GM21717 (cell line): ENCODE results near the gene EIF1.
"Not testable (repeated sequence)": the region's sequence is repeated elsewhere in the genome, so short reads cannot be mapped to it uniquely, and the experiment has no call there.

ENCODE experiments used
- ATAC-seq: cut with Tn5 transposase; IDR thresholded peaks from one replicate; pipeline ENCODE4 v1.9.1; 2021; ENCODE audit warnings: mild to moderate bottlenecking, moderate library complexity; ENCODE audit not compliant: unreplicated experiment

The EIF1 gene

DNA sequence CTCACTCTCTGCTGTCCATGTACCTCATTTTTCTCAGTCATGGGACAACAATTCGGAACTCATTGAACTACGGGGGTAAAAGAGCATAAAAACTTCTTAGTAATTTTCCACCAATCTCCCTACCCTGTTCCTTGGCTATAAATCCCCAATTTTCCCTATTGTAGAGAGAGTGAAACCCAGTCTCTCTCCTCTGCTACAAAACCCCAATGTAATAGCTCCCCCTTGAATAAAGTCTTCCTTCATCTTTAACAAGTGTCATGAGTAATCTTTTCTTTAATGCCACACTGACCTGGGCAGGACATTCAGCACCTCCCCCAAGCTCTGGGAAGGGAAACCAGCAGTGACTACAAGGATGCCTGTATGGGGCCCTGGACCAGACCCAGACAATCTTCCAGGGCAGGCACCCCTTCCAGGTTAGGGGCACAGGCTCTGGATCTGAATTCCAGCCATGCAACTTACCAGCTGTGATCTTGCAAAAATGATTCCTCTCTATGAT, 10.2 kb upstream of the EIF1 start:
- peak; percentile 15 for ATAC-seq

DNA sequence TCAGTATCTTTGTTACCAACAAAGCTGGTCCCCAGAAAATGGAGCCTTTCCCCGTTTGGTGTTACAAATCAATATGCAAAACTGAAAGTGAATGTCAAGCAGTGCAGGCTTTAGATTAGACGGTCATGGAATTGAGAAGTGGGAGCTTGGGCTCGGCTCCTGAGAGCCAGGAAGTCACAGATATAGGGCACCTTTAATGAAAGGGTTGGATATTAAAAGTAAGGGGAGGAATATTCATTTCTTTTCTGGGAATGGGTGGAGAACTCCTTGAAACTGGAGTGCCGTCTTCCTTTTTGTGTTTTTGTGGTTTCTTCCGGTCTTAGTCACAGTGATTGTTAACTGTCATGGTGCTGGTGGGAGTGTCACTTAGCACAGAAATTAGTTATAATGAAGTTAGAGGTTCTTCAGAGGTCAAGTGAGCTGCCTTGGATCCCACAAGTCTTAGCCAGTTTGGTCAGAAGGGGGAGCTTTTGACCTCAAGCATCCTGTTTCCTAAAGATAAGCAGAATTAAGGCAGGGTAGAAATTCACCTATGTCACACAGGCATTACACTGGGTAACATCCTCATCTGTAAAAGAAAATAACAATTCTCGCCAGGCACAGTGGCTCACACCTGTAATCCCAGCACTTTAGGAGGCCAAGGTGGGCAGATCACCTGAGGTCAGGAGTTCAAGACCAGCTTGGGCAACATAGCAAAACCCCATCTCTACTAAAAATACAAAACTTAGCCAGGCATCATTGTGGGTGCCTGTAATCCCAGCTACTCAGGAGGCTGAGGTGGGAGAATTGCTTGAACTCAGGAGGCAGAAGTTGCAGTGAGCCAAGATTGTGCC, 9.6 kb upstream of the EIF1 start:
- ATAC-seq = peak; percentile 61

DNA sequence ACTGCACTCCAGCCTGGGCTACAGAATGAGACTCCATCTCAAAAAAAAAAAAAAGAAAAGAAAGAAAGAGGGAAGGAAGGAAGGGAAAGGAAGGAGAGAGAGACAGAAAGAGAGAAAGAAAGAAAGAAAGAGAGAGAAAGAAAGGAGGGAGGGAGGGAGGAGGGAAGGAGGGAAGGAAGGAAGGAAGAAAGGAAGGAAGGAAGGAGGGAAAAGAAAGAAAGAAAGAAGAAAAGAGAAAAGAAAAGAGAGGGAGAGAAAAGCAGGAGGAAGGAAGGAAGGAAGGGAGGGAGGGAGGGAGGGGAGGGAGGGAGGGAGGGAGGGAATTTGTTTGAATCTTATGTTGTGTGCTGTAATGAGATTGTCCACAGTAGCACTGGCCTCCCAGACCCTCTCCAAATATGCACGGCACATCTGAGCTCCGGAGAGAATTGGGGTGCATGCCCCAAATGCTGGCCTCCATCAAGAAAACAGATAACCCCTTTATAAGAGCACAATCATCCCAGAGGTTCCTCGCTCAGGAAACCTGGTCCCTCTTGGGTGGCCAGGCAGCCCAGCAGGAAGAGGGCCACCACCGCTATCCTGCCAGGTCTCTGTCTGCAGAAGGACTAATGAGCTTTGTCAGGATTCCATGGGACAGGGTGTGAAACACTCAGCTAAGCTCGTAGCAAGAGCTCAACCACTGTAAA, 8.8 kb upstream of the EIF1 start:
- ATAC-seq = no peak

DNA sequence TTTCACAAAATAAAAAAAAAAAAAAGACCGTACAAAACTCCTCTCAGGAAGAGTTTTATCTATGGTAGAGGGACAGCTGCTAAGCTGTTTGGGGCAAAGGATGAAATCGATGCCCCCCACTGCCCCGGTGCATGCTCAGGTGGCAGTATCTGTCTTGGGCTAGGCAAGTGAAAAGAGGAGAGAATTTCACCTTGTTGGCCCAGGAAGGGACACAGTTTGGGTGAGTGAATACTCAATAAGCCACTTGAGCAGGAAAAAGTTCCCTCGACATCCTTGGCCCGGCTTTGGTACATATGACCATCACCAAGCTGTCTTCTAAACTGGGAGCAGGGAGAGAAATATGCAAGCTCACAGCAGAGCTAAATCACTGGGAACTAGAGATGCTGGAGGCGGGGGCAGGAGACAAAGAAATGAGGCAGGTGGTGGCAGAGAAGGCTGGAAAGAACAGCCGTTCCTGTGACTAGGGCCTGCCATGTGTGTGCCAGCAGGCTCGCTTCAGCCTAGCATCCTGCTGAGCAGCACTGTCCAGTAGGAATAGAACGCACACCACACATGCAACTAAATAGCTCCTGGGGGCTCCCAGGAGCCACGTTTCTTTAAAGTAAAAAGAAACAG, 8.2 kb upstream of the EIF1 start:
- ATAC-seq = no peak

DNA sequence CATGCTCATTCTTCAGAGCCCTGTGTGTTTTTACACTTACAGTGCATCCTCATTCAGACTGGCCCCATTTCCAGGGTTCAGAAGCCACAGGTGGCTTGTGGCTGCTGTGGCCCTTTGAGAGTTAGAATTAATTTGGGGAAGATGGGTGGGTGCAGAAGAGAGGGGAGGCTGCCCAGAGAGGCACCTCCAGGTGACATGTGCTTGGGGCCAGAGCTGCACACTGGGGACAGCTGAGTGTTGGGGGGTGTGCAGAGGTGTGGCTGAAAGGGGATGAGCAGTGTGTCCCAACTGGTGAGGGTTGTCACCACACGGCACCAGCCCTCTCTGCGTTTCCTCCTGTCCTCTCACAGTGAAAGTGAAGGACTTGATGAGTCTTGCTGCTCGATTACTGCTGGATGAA, 6.9 kb upstream of the EIF1 start:
- no peak for ATAC-seq

DNA sequence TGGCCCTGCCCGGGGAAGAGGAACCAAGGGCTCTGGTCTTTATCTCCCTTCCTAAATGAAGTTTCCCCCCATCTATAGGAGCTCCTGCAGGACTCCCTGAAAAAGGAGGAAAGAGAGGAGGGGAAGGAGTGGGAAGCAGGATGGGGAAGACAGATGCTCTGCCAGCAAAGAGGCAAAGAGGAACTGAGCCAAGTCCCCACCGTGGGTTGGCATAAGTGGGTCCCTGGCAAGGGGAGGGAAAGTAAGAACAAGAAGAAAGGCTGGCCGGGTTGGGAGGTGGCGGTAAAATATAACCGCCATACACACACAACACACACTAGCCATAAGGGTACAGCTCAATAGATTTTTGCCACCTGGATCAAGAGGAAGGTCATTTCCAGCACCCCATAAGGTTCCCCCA, 6.1 kb upstream of the EIF1 start:
- no peak for ATAC-seq

DNA sequence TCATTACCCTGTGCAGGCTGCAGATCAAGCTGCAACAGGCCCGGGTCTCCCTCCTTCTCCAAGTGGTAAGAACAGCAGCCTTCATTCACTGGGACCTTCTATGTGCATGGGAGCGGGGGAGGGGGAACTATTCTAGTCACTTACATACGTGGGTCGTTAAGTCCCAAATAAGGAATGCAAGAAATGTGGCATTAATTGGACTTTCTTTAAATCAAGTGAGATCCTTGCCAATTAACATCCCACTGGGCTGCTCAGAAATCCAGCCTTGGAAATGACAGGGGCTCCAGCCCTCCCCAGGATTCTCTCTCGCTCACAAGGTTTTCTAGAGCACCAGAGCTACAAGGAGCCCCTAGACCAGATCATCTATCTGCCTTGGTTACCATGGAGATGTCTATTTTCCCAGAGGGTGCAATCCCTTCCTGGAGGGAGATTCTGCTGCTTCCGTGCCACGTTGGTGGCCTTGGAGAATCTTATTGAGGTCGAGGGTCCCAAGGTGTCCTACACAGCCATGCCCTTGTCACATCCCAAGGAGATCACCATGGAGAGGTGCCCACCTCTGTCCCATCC, 5.2 kb upstream of the EIF1 start:
- no peak for ATAC-seq

DNA sequence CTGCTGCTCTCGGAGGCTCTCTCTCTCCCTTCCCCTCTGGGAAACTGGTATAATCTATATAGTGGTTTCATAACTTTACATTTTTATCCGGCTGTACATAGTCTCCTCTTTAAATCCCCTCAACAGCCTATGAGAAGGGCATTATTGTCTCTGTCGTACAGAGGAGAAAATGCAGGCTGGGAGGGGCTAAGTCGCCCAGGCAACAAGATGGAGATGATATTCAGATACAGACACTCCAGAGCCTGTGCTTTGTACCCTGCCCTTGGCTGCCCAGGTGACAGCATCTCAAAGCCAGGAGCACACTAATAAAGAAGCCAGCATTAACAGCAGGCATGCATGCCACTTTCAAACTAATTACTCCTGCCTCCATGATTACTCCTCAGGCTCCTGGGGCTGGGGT, 4.7 kb upstream of the EIF1 start:
- no peak for ATAC-seq

DNA sequence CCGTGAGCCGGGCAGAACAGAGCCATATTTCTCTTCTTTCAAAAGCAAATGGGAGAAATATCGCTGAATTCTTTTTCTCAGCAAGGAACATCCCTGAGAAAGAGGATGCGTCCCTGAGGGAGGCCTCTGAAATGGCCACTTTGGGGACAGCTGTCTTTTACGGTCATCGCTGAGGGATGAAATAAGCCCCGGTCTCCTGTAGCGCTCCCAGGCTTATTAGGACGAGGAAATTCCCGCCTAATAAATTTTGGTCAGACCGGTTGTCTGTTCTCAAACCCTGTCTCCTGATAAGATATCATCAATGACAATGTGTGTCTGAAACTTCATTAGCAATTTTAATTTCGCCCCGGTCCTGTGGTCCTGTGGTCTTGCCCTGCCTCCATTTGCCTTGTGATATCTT, 2.9 kb upstream of the EIF1 start:
- ATAC-seq = not testable (repeated sequence)

DNA sequence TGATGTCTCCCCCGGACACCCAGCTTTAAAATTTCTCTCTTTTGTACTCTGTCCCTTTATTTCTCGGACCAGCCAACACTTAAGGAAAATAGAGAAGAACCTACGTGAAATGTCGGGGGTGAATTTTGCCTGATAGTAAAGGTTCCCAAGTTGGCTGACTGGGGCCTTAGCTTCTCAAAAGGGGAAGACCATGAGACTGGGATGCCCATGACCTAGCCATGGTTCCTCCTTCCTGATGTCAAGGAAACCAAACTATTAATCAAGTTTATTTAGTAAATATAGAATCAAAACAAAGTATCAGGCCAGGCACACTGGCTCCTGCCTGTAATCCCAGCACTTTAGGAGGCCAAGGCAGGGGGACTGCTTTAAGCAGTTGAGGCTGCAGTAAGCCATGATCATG, 2.4 kb upstream of the EIF1 start:
- ATAC-seq = no peak

DNA sequence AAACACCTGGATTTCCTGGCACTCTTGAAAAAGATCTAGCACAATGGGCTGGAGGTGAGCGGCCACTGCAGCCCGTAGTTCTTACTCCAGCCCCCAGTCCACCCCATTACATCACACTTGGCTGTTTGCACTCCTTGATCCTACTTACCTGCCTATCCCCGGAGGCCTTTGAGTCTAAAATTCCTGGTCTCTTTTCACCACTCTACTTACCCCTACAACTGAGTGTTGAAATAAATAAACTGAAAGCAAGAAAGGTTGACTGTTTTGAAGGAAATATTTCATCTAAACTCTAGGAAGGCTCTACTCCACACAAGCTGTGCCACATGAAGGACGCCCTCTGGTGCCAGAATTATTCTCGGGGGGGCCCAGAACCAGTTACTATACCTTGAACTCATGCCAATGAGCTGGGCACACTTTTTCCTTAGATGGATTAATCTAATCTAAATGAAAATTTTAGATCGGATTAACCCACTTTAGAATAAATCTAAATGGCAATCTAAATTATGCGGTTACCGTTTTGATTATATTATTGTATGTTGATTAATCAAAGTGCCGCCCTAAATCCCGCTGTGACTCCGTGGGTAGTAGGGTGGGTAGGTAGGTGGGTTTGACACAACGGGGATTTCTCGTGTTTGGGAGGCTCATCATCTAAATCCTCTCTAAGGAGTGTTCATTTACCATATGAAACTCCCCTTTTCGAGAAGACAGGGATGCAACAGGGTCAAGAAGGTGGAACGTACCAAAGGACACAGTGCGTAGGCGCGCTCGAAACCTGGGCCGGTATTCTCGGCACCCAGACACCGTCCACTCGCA, 651 bp upstream of the EIF1 start:
- no peak for ATAC-seq

DNA sequence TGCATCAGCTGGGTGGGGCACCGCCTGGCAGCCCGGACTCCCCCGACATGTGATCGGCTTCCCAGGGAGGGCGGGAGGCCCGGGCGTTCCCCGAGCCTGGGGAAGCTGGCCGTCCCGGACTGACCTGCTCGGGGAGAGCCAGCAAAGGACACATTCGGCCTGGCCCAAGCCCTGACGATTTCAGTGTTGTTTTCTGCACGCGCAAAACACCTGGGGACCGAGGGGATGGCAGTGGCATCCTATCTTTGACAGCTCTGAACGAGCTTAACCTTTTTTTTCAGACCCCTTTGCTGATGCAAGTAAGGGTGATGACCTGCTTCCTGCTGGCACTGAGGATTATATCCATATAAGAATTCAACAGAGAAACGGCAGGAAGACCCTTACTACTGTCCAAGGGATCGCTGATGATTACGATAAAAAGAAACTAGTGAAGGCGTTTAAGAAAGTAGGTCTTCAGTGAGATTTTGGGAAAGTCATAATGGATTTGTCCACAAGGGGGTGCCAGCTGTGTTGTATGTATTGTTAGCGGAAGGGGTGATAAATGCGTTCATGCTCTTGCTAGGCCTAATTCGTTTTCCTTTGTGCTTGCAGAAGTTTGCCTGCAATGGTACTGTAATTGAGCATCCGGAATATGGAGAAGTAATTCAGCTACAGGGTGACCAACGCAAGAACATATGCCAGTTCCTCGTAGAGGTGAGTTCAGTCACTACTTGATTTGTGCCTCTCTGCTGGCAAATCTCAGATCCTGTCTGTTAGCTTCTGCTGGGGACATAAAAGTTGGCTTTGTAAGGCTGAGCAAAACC, 1.0 kb downstream of the EIF1 start:
- no peak for ATAC-seq

DNA sequence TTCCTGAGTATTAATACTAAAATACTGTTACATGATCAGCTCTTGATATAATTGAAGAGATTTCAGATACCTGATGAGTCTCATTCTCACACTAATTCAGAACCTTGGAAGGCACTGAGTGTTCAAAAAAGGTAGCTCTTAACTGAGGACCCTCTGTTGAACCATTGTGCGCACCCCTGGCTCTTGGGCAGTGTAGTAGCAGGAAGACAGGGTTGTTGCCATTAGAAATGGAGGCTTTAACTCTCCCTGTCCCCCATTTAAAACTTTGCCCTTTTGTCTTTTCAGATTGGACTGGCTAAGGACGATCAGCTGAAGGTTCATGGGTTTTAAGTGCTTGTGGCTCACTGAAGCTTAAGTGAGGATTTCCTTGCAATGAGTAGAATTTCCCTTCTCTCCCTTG, 1.8 kb downstream of the EIF1 start:
- no peak for ATAC-seq

DNA sequence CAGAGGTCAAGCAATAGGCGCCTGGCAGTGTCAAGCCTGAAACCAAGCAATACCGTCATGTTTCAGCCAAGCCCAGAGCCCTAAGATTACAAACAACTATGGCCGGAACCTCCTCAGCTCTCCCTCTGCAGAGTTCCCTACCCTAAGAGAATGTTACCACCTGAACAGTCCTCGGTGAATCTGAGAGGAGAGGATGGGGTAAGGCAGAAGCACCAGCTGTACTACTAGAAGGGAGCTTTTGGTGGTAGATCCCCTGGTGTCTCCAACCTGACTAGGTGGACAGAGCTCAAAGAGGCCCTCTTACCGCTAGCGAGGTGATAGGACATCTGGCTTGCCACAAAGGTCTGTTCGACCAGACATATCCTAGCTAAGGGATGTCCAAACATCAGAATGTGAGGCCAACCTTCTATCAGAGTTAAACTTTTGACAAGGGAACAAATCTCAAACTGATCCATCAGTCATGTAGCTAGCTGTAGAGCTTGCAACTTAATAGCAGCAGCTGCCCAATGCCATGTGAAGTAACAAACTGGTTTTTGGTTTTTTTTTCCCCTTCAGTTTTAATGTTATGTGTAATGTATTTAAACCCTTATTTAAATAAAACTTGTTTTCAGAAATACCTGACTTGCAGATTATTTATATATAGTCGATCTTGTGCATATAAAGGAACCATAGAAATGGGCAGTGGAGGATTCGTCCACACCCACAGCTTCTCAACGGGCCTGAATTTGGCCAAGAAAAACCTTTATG, 2.5 kb downstream of the EIF1 start:
- no peak for ATAC-seq

DNA sequence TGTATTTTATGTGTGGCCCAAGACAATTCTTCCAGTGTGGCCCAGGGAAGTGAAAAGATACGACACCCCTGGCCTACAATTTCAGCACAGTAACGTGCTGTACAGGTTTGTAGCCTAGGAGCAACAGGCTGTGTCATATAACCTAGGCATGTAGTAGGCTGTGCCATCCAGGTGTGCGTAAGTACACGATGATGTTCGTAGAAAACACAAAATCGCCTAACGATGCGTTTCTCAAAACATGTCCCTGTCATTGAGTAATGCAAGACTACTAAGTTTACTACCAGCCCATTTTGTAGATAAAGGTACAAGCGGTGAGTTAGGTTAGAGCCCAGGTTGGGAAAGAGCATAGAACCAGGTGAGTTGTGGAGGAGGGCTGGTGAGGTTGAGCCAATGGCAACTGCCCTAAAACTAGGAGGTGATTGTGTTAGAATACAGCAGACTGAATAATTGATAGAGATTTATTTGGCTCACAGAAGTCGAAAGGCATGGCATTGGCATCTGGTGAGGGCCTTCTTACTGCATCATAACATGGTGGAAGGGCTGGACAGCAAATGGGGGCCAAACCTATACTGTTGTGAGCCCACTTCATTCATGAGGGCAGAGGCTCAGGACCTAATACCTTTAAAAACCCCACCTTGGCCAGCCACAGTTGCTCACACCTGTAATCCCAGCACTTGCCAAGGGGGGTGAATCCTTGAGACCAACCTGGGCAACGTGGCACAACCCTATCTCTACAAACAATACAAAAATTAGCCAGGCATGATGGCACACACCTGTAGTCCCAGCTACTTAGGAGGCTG, 4.2 kb downstream of the EIF1 start:
- ATAC-seq = no peak

DNA sequence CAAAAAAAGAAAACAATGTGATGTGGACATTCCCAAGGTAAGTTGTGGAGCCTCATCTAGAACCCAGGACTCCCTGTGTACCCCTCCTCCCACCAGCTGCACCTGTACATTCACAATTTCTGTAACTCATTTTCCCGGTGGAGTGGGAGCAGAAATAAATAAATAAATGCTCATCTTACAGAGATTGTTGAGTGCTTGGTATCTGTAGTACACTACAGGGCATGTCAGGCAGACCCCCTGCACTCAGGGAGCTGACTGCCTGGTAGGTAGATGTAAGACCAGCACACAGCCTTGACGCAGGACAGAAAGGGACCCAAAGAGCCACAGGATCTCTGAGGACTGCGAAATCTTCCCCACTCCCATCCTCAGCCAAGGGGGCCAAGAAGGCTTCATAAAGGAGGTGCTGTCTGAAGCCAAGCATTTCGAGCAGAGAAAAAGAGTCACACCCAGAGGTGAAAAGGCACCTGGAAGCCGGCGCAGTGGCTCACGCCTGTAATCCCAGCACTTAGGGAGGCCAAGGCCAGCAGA, 6.5 kb downstream of the EIF1 start:
- no peak for ATAC-seq

DNA sequence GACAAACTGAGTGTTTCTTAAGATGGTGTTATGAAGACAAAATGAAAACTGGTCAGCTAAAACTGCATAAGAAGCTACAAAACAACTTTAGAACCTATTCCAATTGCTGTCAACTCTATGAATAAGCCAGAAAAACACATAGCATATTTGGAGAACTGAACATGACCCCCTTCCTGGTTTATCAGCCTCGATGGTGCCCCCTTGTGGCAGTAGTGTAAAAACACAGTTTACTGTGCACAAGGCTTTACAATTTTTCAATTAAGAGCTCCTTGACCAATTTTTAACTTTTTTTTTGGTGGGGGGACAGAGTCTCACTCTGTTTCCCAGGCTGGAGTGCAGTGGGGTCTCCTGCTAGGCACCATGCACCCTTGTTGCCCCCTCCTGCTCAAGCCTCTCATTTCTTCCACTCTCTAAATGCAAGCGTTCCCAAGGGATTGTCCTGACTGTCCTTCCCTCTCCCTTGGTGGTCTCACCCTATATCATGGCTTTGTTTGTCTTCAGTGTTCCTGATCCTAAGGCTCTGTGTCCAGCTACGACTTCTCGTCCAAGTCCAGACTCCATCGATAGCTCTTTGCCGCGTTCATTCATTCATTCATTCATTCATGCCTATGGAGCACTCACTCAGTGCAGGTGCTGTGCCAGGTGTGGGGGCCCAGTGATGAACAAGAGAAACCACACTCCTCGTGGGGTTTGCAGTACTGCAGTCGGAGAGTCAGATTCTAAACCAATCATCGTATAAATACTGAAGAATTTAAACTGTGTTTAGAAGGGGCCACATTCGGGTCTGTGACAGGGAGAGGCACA, 7.5 kb downstream of the EIF1 start:
- no peak for ATAC-seq
